ENCODE results near the gene CELA3A. TPM values are rescaled to one million over a fixed set of nuclear protein-coding genes. Genes with fewer than 3 reads are reported as not detected.
"Not testable (repeated sequence)": the region's sequence is repeated elsewhere in the genome, so short reads cannot be mapped to it uniquely, and the experiment has no call there.

The CELA3A gene
- polyA plus RNA-seq, 1 donor (not counting 4 experiments of a cell fraction or from before 2014, with no cell fraction given), result not detected

GRCh38 chr1:21966247-21967000 is 35.0 kb upstream of the CELA3A start:
- no peaks in the 10 kb centered on the region for H3K9me3 ChIP-seq (ENCODE audit: control insufficient read depth, low read depth, low read length)
- no peaks in the 10 kb centered on the region for H3K9me1 ChIP-seq (ENCODE audit: control insufficient read depth, extremely low read depth, insufficient read depth, low read length)
- H3K4me3 ChIP-seq (ENCODE audit: control insufficient read depth in 2 of 3, extremely low read depth in 1 of 3, insufficient read depth in 2 of 3, low read depth in 1 of 3, low read length in 3 of 3), result no peak overlapping the region
- no peaks in the 10 kb centered on the region for H3K79me2 ChIP-seq (ENCODE audit: control insufficient read depth, insufficient read depth, low read length)
- H3K4me2 ChIP-seq (ENCODE audit: control insufficient read depth, extremely low read depth, insufficient read depth, low read depth, low read length), result no peak overlapping the region
- DNase-seq (ENCODE audit: low read depth, low spot score) (peak; percentile 80), FAIRE-seq (no peak)
- TF ChIP-seq, protein P1, sequence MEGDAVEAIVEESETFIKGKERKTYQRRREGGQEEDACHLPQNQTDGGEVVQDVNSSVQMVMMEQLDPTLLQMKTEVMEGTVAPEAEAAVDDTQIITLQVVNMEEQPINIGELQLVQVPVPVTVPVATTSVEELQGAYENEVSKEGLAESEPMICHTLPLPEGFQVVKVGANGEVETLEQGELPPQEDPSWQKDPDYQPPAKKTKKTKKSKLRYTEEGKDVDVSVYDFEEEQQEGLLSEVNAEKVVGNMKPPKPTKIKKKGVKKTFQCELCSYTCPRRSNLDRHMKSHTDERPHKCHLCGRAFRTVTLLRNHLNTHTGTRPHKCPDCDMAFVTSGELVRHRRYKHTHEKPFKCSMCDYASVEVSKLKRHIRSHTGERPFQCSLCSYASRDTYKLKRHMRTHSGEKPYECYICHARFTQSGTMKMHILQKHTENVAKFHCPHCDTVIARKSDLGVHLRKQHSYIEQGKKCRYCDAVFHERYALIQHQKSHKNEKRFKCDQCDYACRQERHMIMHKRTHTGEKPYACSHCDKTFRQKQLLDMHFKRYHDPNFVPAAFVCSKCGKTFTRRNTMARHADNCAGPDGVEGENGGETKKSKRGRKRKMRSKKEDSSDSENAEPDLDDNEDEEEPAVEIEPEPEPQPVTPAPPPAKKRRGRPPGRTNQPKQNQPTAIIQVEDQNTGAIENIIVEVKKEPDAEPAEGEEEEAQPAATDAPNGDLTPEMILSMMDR (optimal IDR thresholded peaks at IDR 0.05 in 1 of 3, IDR thresholded peaks at IDR 0.05 in 1 of 3, conservative IDR thresholded peaks at IDR 0.05 in 1 of 3; ENCODE audit: extremely low read depth in 1 of 3, insufficient read depth in 2 of 3, low read length in 3 of 3), result no peak
- no peak for TF ChIP-seq EZH2 (IDR thresholded peaks at IDR 0.05; ENCODE audit: low read length)
- no peaks in the 10 kb centered on the region for H3K36me3 ChIP-seq (ENCODE audit: control insufficient read depth in 2 of 2, extremely low read depth in 1 of 2, insufficient read depth in 2 of 2, low read length in 2 of 2)
- H4K20me1 ChIP-seq (ENCODE audit: control insufficient read depth, extremely low read depth, insufficient read depth, low read length), result no peaks in the 10 kb centered on the region
- peaks cover 3% of the 10 kb centered on the region for H3K4me1 ChIP-seq (ENCODE audit: control insufficient read depth, extremely low read depth, insufficient read depth, low read length)
- dilution Hi-C loops (cut with MboI; ENCODE audit: extremely low pct_ligation_motif_present, low sequenced_read_pairs), result no loop called here
- H3K27me3 ChIP-seq (ENCODE audit: control insufficient read depth, extremely low read depth, insufficient read depth, low read length), result no peaks in the 10 kb centered on the region
- H3K27ac ChIP-seq (ENCODE audit: control insufficient read depth, insufficient read depth, low read length), result no peak overlapping the region
- H2AFZ ChIP-seq (ENCODE audit: control insufficient read depth, low read length), result no peak overlapping the region
- H3K9ac ChIP-seq (ENCODE audit: control insufficient read depth, extremely low read depth, insufficient read depth, low read length), result no peak overlapping the region

GRCh38 chr1:21967216-21967615 is 34.2 kb upstream of the CELA3A start:
- H3K9me3 ChIP-seq (ENCODE audit: control insufficient read depth, low read depth, low read length); H3K4me2 ChIP-seq (ENCODE audit: control insufficient read depth, extremely low read depth, insufficient read depth, low read depth, low read length); DNase-seq (ENCODE audit: low read depth, low spot score); H3K36me3 ChIP-seq (ENCODE audit: control insufficient read depth in 2 of 2, extremely low read depth in 1 of 2, insufficient read depth in 2 of 2, low read length in 2 of 2); H3K9me1 ChIP-seq (ENCODE audit: control insufficient read depth, extremely low read depth, insufficient read depth, low read length); H3K4me3 ChIP-seq (ENCODE audit: control insufficient read depth in 2 of 3, extremely low read depth in 1 of 3, insufficient read depth in 2 of 3, low read depth in 1 of 3, low read length in 3 of 3); FAIRE-seq; H3K4me1 ChIP-seq (ENCODE audit: control insufficient read depth, extremely low read depth, insufficient read depth, low read length); H2AFZ ChIP-seq (ENCODE audit: control insufficient read depth, low read length); H3K27me3 ChIP-seq (ENCODE audit: control insufficient read depth, extremely low read depth, insufficient read depth, low read length); H3K9ac ChIP-seq (ENCODE audit: control insufficient read depth, extremely low read depth, insufficient read depth, low read length); H3K27ac ChIP-seq (ENCODE audit: control insufficient read depth, insufficient read depth, low read length); H3K79me2 ChIP-seq (ENCODE audit: control insufficient read depth, insufficient read depth, low read length); H4K20me1 ChIP-seq (ENCODE audit: control insufficient read depth, extremely low read depth, insufficient read depth, low read length); dilution Hi-C loops (cut with MboI; ENCODE audit: extremely low pct_ligation_motif_present, low sequenced_read_pairs): not testable (repeated sequence)

DNA sequence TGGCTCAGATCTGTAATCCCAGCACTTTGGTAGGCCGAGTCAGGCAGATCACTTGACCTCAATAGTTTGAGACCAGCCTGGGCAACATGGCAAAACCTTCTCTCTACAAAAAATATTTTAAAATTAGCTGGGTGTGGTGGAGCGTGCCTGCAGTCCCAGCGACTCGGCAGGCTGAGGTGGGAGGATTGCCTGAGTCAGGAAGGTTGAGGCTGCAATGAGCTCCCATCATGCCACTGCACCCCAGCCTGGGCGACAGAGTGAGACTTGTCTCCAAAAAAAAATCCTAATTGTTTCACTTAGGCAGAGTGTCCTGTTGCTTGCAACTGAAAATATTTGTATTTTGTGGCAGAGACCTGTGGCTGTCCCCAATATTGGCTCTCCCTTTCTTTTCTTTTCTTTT is 32.4 kb upstream of the CELA3A start:
- dilution Hi-C loops (cut with MboI; ENCODE audit: extremely low pct_ligation_motif_present, low sequenced_read_pairs); H3K4me1 ChIP-seq (ENCODE audit: control insufficient read depth, extremely low read depth, insufficient read depth, low read length); H3K36me3 ChIP-seq (ENCODE audit: control insufficient read depth in 2 of 2, extremely low read depth in 1 of 2, insufficient read depth in 2 of 2, low read length in 2 of 2); H3K4me2 ChIP-seq (ENCODE audit: control insufficient read depth, extremely low read depth, insufficient read depth, low read depth, low read length); H3K9me3 ChIP-seq (ENCODE audit: control insufficient read depth, low read depth, low read length); H3K79me2 ChIP-seq (ENCODE audit: control insufficient read depth, insufficient read depth, low read length); H3K4me3 ChIP-seq (ENCODE audit: control insufficient read depth in 2 of 3, extremely low read depth in 1 of 3, insufficient read depth in 2 of 3, low read depth in 1 of 3, low read length in 3 of 3); DNase-seq (ENCODE audit: low read depth, low spot score); H4K20me1 ChIP-seq (ENCODE audit: control insufficient read depth, extremely low read depth, insufficient read depth, low read length); H3K9ac ChIP-seq (ENCODE audit: control insufficient read depth, extremely low read depth, insufficient read depth, low read length); H3K27me3 ChIP-seq (ENCODE audit: control insufficient read depth, extremely low read depth, insufficient read depth, low read length); H3K27ac ChIP-seq (ENCODE audit: control insufficient read depth, insufficient read depth, low read length); H3K9me1 ChIP-seq (ENCODE audit: control insufficient read depth, extremely low read depth, insufficient read depth, low read length): not testable (repeated sequence)
- peak; percentile 23 for FAIRE-seq
- H2AFZ ChIP-seq (ENCODE audit: control insufficient read depth, low read length), result peak overlapping the region; percentile 23

- H3K9me3 ChIP-seq (ENCODE audit: control insufficient read depth, low read depth, low read length); H3K27ac ChIP-seq (ENCODE audit: control insufficient read depth, insufficient read depth, low read length); H3K36me3 ChIP-seq (ENCODE audit: control insufficient read depth in 2 of 2, extremely low read depth in 1 of 2, insufficient read depth in 2 of 2, low read length in 2 of 2); DNase-seq (ENCODE audit: low read depth, low spot score); H3K4me2 ChIP-seq (ENCODE audit: control insufficient read depth, extremely low read depth, insufficient read depth, low read depth, low read length); H3K27me3 ChIP-seq (ENCODE audit: control insufficient read depth, extremely low read depth, insufficient read depth, low read length); H3K9ac ChIP-seq (ENCODE audit: control insufficient read depth, extremely low read depth, insufficient read depth, low read length); H3K79me2 ChIP-seq (ENCODE audit: control insufficient read depth, insufficient read depth, low read length); H3K9me1 ChIP-seq (ENCODE audit: control insufficient read depth, extremely low read depth, insufficient read depth, low read length); dilution Hi-C loops (cut with MboI; ENCODE audit: extremely low pct_ligation_motif_present, low sequenced_read_pairs); H4K20me1 ChIP-seq (ENCODE audit: control insufficient read depth, extremely low read depth, insufficient read depth, low read length); H3K4me3 ChIP-seq (ENCODE audit: control insufficient read depth in 2 of 3, extremely low read depth in 1 of 3, insufficient read depth in 2 of 3, low read depth in 1 of 3, low read length in 3 of 3); H2AFZ ChIP-seq (ENCODE audit: control insufficient read depth, low read length); FAIRE-seq: not testable (repeated sequence)
- peaks cover 10% of the 10 kb centered on the region for H3K4me1 ChIP-seq (ENCODE audit: control insufficient read depth, extremely low read depth, insufficient read depth, low read length)
These were observed 30.9 kb upstream of the CELA3A start for GRCh38 chr1:21970523-21970922.

All from keratinocyte (primary cell).